Stimulated activated CD8-positive, alpha-beta memory T cell treated with anti-CD3 and anti-CD28 coated beads, Interleukin-7, amount 100 ng/mL, for 24 hours (primary cell): Measurements from ENCODE around the gene TOP2A.

Experiments
- DNase-seq: peaks from one replicate; pipeline ENCODE4 v3.0.0-alpha.2; 2020; ENCODE audit warnings: low read depth

TOP2A gene

DNA sequence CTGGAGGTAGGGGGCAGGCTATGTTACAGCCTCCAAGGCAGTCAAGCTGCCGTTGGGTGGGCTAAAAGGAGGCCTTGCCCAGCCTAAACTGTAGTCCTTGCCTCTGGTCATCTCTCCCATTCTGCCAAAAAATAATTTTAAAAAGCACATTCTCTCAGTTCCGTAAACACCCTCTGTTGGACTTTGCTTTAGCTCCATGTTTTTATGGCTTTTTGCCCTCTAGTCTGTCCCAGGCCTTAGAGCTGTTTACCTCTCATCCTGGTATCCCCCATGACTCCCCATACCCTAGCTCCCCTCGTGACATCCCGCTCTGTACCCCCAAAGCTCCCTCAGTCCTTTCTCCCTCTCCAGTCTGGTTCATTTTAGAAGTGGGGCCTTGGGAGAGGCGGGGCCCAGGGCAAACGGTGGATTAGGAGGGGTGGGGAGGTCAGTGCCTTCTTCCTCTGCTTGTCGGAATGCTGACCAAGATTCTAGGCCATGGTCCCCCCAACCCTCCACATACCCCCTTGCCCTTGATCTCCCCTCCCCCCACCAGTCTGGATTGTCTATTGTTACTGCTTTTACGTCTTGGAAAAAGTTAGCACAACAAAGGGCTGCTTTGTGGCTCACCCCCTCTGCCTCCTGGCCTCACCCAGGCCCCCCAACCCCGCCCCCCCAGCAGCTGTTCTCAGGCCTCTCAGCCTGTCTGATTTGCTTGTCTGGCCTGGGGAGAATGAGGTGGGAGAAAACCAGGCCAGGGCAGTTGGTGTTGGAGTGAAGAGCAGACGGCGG, 71.5 kb downstream of the TOP2A start:
- no peak for DNase-seq

DNA sequence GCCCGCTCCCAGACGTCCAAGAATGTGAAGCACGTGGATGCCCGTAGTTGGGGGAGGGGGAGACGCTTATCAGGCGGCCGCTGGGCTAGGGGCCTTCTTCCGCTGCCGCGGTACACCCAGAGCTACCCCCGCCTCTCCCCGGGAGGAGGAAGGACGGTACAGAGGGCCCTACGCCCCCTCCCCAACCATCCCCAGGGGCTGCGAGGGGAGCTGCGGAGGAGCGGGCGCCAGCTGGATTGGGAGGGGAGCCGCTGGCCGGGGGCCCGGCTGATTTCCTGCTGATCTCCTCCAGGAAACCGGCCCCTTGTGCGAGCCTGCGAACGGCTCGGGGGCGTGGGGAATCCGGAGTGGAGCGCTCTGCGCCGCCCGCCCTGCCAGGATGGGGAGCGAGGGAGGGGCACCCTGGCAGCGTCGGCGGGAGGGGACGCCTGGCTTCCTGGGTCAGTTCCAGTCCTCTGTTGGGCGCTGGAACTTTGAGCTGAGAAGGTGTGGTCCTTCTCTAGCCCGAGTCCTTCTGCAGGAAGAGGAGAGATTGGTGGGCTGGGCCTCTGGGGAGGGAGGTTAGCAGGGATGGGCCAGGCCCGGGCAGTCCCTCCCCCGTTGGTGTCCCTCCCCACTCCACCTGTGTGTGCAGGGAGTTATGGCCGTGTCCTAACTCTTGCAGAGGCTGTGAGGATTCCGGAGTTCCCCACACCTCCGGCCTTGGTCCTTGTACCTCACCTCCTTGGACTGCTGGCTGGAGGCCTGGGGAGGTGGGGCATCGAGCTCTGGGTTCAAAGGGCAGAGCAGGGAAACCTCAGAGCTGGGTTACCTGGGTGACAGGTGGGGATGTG, 72.3 kb downstream of the TOP2A start:
- no peak for DNase-seq

DNA sequence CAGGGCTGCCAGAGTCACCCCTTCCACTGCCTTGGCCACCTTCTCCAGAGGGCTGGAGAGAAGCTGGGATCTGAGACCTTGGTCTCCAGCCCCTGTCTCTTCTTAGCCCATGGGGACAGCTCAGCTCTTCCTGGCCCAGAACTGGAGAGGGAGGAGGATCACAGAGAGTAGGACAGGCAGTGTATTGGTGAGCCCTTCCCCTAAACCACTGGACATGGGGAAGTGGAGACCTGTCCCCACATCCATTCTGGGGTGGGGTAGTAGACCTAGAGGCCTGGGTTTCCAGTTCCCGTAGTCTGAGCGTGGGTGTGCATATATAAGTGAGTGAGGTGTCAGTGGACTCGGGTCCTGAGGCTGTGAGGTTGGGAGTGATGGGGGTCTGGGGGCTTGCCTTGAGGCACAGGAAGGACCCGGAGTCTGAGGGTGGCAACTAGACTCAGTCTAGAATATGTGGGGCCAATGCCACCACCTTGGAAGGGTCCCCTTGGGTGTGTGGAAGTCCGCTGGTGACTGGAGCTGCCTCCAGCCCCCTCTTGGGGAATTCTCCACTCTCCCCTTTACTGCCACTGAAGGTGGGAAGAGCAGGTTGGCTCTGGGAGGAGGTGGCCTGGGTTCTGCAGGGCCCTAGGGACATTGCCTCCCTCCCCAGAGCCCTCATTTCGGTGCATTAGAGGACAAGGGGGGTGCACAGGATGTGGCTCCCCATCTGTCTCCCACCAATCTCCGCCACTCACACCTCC, 73.1 kb downstream of the TOP2A start:
- no peak for DNase-seq

- DNase-seq = no peak
These were observed 74.2 kb downstream of the TOP2A start for GRCh38 chr17:40343219-40344119.

DNA sequence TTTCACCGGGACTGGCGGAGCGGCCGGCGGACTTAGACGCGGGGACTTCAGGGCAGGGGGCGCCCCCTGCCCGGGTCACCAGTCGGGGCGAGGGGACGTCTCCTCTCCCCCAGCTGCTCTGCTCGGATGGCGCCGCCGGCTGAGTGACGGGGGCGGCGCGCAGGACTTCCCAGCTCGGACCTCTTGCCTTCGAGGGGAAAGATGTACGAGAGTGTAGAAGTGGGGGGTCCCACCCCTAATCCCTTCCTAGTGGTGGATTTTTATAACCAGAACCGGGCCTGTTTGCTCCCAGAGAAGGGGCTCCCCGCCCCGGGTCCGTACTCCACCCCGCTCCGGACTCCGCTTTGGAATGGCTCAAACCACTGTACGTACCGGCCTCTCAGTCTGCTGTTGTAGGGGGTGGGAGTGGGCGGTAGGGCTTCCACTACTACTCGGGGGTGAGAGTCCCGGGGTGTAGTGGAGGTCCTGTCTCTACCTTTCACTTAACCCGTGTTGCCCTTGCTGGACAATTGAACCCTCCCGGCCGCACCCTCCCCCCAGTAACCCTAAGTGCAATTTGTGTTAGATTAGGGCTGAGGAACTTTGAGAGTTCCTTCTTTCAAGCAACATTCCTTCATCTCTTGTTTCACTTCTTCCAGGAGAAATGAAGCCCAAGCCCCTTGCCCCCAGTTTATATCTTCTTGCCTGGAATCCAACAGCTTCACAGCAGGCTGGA, 75.0 kb downstream of the TOP2A start:
- no peak for DNase-seq

DNA sequence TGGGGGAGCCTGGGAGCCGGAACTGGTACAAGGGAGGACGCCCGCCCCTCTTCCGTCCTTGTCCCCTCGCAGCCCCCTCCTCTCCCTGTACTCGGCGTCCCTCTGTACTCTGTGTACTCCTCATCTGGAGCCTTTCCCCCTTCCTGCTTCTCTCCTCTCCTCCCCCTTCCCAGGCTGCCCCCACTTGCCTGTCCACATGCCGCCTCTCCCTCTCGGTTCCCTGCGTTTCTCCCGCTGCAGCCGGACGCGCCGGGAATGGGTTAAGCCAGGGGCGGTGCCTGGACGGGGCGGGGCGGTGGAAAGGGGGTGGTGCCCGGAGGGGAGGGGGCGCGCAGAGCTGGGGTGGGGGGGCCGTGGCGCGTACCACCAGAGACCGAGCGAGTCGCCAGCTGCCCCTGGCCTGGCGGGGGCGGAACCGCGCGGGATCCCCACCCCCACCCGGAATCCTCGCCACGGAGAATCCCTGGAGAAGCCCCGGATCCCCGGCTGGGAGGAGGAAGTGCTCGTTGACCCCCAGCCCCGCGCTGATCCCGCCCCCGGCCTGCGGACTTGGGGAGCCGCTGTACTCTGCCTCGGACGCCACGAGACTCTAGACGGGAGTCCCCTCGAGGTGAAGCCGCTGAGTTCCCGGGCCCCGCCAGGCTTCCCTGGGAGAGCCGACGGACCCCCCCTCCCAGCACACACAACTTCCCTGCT, 75.7 kb downstream of the TOP2A start:
- no peak for DNase-seq

DNA sequence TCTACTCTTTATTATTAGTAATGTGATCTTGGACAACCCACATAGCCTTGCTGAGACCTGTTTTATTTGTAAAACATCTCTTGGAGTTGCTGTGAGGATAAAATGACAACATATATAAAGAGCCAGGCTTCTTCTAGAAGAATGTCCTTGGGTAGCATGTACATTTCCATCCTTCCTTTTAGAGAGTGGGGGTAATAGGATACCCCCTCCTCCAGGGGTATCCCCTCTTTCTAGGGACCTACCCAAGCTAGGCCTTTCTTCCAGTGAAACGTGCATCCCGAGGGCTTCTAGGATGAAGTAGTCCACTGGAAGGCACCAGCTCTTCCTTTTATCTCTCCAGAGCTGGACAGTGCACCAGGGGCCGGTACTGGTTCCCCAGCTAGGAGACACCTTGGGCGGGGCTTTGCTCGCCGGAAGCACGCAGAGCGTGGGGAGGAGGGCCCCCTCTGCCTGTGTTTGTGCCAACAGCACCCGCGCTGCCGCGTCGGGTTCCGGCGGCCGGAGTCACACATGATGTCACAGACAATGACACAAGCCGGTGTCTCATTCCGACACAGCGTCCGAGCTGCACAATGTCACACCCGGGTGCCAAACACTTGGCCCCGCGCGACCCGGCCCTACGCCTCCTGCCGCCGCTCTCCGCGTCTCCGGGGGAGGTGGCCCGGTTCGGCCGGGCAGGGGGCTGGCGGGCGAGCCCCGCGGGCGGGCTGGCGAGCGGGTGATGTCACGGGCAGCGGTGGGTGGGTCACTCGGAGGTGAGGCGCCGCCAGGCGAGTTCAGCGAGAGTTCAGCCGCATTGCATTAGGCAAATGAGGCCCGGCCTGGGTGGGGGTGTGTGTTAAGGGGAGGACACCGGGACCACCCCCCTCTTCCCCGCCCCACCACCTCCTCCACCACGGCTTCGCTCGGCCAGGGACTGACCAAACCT, 76.6 kb downstream of the TOP2A start:
- DNase-seq = peak; percentile 68

GRCh38 chr17:40340327-40340726, 77.4 kb downstream of the TOP2A start:
- no peak for DNase-seq

DNA sequence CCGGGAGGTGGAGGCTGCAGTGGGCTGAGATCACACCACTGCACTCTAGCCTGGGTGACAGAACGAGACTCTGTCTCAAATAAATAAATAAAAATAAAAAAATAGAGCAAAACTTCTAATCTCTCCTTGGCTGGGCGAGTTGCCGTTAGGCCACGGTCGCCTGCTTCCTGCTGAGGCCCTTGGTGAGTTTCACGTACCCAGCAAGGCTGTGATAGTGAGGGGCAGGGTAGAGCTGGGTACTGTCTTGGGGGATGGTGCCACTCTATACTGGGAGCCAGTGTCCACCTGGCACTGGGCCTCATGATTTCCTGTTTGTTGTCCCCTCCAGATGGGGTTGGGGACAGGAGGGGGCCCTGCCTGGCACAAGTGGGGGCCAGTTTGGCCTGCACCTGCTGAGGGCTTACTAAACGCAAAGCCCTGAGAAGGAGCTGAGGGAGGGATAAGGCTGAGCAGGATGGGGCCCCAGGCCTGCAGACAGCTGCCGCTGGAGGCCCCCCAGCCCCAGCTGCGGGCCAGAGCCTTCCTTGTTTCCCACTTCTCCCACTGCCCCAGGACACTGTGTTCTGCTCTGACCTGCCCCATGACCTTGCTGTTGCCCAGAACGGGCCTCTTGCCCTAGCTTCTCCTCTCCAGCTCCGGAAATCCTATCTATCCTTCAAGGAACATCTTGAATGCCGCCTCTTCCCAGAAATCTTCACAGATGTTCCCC, 78.6 kb downstream of the TOP2A start:
- no peak for DNase-seq
